OCI-LY3 (cell line): ENCODE measurements around the gene GSG1L.

Experiments
- EZH2phosphoT487 ChIP-seq: fragments of 200-600 bp; shearing (Covaris generic); IDR thresholded peaks from 2 replicates; pipeline ENCODE4 v1.6.1; 2018; ENCODE audit warnings: antibody characterized with exemption, mixed run types, low read depth
- TF ChIP-seq, protein P1 (sequence below): fragments of 200-600, 300-600 bp; sonication (generic); IDR thresholded peaks from 2 replicates; pipeline ENCODE4 v1.5.1; 2014; ENCODE audit warnings: antibody characterized with exemption, low read length, low read depth

DNA sequence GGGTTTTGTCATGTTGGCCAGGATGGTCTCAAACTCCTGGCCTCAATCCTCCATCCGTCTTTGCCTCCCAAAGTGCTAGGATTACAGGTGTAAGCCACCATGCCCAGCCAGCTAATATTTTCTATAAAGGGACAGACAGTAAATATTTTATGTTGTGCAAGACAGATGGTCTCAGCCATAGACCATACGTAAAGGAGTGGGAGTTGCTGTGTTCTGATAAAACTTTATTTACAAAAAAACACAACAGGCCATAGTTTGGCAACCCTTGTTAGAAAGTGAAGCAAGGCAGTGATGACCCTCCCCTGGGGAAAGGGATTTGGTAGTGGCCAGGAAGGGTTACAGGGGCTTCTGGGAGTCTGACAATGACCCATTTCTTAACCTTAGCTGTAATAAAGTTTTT is 119.7 kb downstream of the GSG1L start:
- no peak for TF ChIP-seq EZH2phosphoT487
- TF ChIP-seq, protein P1, sequence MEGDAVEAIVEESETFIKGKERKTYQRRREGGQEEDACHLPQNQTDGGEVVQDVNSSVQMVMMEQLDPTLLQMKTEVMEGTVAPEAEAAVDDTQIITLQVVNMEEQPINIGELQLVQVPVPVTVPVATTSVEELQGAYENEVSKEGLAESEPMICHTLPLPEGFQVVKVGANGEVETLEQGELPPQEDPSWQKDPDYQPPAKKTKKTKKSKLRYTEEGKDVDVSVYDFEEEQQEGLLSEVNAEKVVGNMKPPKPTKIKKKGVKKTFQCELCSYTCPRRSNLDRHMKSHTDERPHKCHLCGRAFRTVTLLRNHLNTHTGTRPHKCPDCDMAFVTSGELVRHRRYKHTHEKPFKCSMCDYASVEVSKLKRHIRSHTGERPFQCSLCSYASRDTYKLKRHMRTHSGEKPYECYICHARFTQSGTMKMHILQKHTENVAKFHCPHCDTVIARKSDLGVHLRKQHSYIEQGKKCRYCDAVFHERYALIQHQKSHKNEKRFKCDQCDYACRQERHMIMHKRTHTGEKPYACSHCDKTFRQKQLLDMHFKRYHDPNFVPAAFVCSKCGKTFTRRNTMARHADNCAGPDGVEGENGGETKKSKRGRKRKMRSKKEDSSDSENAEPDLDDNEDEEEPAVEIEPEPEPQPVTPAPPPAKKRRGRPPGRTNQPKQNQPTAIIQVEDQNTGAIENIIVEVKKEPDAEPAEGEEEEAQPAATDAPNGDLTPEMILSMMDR = no peak
